ENCODE data around the gene CHD2. TPM values are rescaled to one million over a fixed set of nuclear protein-coding genes. Genes with fewer than 3 reads are reported as not detected.

CHD2 gene
- total RNA-seq, 1 donor from 2014 or later = 105 TPM

DNA sequence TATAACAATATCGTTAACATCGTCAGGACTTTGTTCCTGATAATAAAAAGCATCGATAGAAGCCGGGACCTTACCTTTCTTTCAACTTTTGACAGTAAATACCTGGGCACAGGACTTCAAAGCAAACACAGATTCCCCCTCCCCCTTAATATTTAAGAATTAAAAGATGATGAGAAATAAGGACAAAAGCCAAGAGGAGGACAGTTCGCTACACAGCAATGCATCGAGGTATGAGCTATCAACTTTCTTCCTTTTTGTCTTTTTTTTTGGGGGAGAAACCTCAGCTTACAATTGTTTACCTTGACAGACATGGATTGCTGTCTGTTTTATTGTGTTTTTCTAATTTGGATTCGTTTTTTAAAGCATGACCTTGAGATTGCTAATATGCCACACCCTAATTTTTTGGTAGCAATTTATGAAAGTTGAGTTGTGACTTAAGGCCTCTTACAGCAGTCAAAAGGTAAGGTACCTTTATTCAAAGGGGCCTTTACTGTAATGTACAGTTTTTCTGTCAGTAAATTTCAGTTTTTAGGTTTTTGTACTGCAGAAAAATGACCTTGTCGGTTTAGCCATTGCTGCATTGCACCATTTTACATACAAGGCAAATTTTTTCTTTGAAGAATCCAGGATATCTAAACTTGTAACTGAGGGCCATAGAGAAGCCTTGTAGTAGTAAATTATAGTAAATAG lies 1.1 kb downstream of the CHD2 start:
- Mint-ChIP-seq H3K27me3 (ENCODE audit: low read depth, unreplicated experiment) (no peaks in the 10 kb centered on the region), H3K36me3 (ENCODE audit: low read depth, unreplicated experiment) (peaks cover 28% of the 10 kb centered on the region), H3K4me3 (ENCODE audit: unreplicated experiment) (peak overlapping the region; percentile 97), H3K9me3 (ENCODE audit: unreplicated experiment) (no peaks in the 10 kb centered on the region), H3K4me1 (ENCODE audit: low read depth, unreplicated experiment) (peaks cover 36% of the 10 kb centered on the region), H3K27ac (ENCODE audit: unreplicated experiment) (peak overlapping the region; percentile 100)
- Histone ChIP-seq H4K20me1 (ENCODE audit: insufficient read depth, low read length) (peaks cover 14% of the 10 kb centered on the region), H2AFZ (ENCODE audit: low read depth, low read length) (no peak overlapping the region), H3K9me3 (ENCODE audit: insufficient read depth, low read depth, low read length) (no peaks in the 10 kb centered on the region), H3K36me3 (ENCODE audit: insufficient read depth, low read length) (peaks cover 16% of the 10 kb centered on the region), H3K27ac (ENCODE audit: low read depth, low read length) (peak overlapping the region; percentile 99), H3K4me1 (ENCODE audit: insufficient read depth, low read length) (peaks cover 13% of the 10 kb centered on the region), H3K4me3 (ENCODE audit: insufficient read depth, low read depth, low read length) (peak overlapping the region; percentile 95), H3K9ac (ENCODE audit: low read length) (peak overlapping the region; percentile 98), H3K27me3 (ENCODE audit: insufficient read depth, low read length) (no peaks in the 10 kb centered on the region), H3K4me2 (ENCODE audit: low read length) (peak overlapping the region; percentile 90), H3K79me2 (ENCODE audit: insufficient read depth, low read length) (peaks cover 98% of the 10 kb centered on the region)
- DNase-seq (ENCODE audit: low read depth) (no peak), FAIRE-seq (no peak)
- TF ChIP-seq EZH2 (IDR thresholded peaks at IDR 0.05; ENCODE audit: insufficient read depth, low read length) = no peak
- TF ChIP-seq, protein P1, sequence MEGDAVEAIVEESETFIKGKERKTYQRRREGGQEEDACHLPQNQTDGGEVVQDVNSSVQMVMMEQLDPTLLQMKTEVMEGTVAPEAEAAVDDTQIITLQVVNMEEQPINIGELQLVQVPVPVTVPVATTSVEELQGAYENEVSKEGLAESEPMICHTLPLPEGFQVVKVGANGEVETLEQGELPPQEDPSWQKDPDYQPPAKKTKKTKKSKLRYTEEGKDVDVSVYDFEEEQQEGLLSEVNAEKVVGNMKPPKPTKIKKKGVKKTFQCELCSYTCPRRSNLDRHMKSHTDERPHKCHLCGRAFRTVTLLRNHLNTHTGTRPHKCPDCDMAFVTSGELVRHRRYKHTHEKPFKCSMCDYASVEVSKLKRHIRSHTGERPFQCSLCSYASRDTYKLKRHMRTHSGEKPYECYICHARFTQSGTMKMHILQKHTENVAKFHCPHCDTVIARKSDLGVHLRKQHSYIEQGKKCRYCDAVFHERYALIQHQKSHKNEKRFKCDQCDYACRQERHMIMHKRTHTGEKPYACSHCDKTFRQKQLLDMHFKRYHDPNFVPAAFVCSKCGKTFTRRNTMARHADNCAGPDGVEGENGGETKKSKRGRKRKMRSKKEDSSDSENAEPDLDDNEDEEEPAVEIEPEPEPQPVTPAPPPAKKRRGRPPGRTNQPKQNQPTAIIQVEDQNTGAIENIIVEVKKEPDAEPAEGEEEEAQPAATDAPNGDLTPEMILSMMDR (IDR thresholded peaks at IDR 0.05; ENCODE audit: insufficient read depth, low read depth, low read length) = no peak

DNA sequence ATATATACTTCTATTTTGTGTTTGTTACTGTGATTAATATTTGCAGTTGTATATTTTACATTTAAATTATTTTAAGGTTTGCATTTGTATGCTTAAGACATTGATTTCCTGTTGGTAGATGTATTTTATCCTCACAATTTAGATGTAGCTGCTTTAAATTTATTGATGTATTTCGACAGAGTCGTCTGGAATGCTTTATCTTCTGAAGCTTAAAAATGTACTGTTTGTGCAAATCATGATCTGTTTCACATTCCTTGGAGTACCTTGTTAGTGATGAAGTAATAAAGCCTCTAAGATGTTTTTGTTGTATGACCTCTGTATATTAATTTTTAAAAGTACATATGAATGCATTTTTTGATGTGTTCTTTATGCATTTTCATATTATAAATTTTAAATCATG lies 1.9 kb downstream of the CHD2 start:
- Histone ChIP-seq H3K4me3 (ENCODE audit: insufficient read depth, low read depth, low read length) (peak overlapping the region; percentile 95), H4K20me1 (ENCODE audit: insufficient read depth, low read length) (peaks cover 16% of the 10 kb centered on the region), H3K36me3 (ENCODE audit: insufficient read depth, low read length) (peaks cover 8% of the 10 kb centered on the region), H3K9ac (ENCODE audit: low read length) (peak overlapping the region; percentile 98), H3K79me2 (ENCODE audit: insufficient read depth, low read length) (peaks cover 98% of the 10 kb centered on the region), H3K9me3 (ENCODE audit: insufficient read depth, low read depth, low read length) (no peaks in the 10 kb centered on the region), H3K27ac (ENCODE audit: low read depth, low read length) (peak overlapping the region; percentile 99), H2AFZ (ENCODE audit: low read depth, low read length) (no peak overlapping the region), H3K4me1 (ENCODE audit: insufficient read depth, low read length) (peaks cover 21% of the 10 kb centered on the region), H3K27me3 (ENCODE audit: insufficient read depth, low read length) (no peaks in the 10 kb centered on the region), H3K4me2 (ENCODE audit: low read length) (peak overlapping the region; percentile 90)
- no peak for DNase-seq (ENCODE audit: low read depth)
- Mint-ChIP-seq H3K36me3 (ENCODE audit: low read depth, unreplicated experiment) (peaks cover 28% of the 10 kb centered on the region), H3K27me3 (ENCODE audit: low read depth, unreplicated experiment) (no peaks in the 10 kb centered on the region), H3K27ac (ENCODE audit: unreplicated experiment) (peak overlapping the region; percentile 100), H3K4me1 (ENCODE audit: low read depth, unreplicated experiment) (peaks cover 37% of the 10 kb centered on the region), H3K4me3 (ENCODE audit: unreplicated experiment) (peak overlapping the region; percentile 97), H3K9me3 (ENCODE audit: unreplicated experiment) (no peaks in the 10 kb centered on the region)
- no peak for FAIRE-seq
- TF ChIP-seq, protein P1 (IDR thresholded peaks at IDR 0.05; ENCODE audit: insufficient read depth, low read depth, low read length) = no peak
- TF ChIP-seq EZH2 (IDR thresholded peaks at IDR 0.05; ENCODE audit: insufficient read depth, low read length) = no peak

All from astrocyte (in vitro differentiated cells and primary cell).